HG03159 (cell line): ENCODE results near the gene MAP1LC3A.
A peak's percentile ranks its signal among the peaks of the same experiment; 100 is the strongest.
"Not testable (repeated sequence)": the region's sequence is repeated elsewhere in the genome, so short reads cannot be mapped to it uniquely, and the experiment has no call there.

Source experiments
- ATAC-seq: cut with Tn5 transposase; IDR thresholded peaks from one replicate; pipeline ENCODE4 v1.9.1; 2021; ENCODE audit warnings: mild to moderate bottlenecking, moderate library complexity; ENCODE audit not compliant: unreplicated experiment

Gene MAP1LC3A

GRCh38 chr20:34558320-34559218, at the start of gene MAP1LC3A:
MAP1LC3A (plus strand) TSS chr20:34558718; CDS start chr20:34558869, 151 bp downstream.
- ATAC-seq, result no peak

GRCh38 chr20:34510575-34510974, 47.9 kb upstream of the MAP1LC3A start:
- ATAC-seq, result no peak

GRCh38 chr20:34511891-34512265, 46.6 kb upstream of the MAP1LC3A start:
- no peak for ATAC-seq

GRCh38 chr20:34512266-34512954, 46.1 kb upstream of the MAP1LC3A start:
- no peak for ATAC-seq

GRCh38 chr20:34512955-34513419, 45.5 kb upstream of the MAP1LC3A start:
- no peak for ATAC-seq

GRCh38 chr20:34514034-34514433, 44.5 kb upstream of the MAP1LC3A start:
- ATAC-seq, result not testable (repeated sequence)

GRCh38 chr20:34514897-34515483, 43.5 kb upstream of the MAP1LC3A start:
- no peak for ATAC-seq

GRCh38 chr20:34515484-34516246, 42.9 kb upstream of the MAP1LC3A start:
- ATAC-seq, result peak; percentile 52

GRCh38 chr20:34516247-34517113, 42.0 kb upstream of the MAP1LC3A start, which contains the start of gene DYNLRB1:
DYNLRB1 (plus strand) TSS chr20:34516422; CDS start chr20:34516459, 37 bp downstream.
- peak; percentile 56 for ATAC-seq

GRCh38 chr20:34517114-34517505, 41.4 kb upstream of the MAP1LC3A start:
- ATAC-seq, result no peak

GRCh38 chr20:34518863-34519262, 39.7 kb upstream of the MAP1LC3A start:
- ATAC-seq, result not testable (repeated sequence)

- not testable (repeated sequence) for ATAC-seq
Observed at GRCh38 chr20:34519841-34520240, 38.7 kb upstream of the MAP1LC3A start.

- ATAC-seq, result no peak
Observed at GRCh38 chr20:34522969-34523871, 35.3 kb upstream of the MAP1LC3A start.

GRCh38 chr20:34524426-34524825, 34.1 kb upstream of the MAP1LC3A start:
- no peak for ATAC-seq

- no peak for ATAC-seq
Observed at GRCh38 chr20:34525342-34525708, 33.2 kb upstream of the MAP1LC3A start.

GRCh38 chr20:34525709-34526416, 32.7 kb upstream of the MAP1LC3A start:
- no peak for ATAC-seq

- ATAC-seq, result no peak
Observed at GRCh38 chr20:34526466-34526865, 32.1 kb upstream of the MAP1LC3A start.

- ATAC-seq, result no peak
Observed at GRCh38 chr20:34527016-34527415, 31.5 kb upstream of the MAP1LC3A start.
